Loucy (cell line): Measurements from ENCODE around the gene DHPS.
"Not testable (repeated sequence)": the region's sequence is repeated elsewhere in the genome, so short reads cannot be mapped to it uniquely, and the experiment has no call there.

Source experiments
- H2AFZ ChIP-seq: fragments of 200-600 bp; sonication (generic); 2 replicates; pipeline ENCODE4 v1.6.0; 2016; ENCODE audit warnings: antibody characterized with exemption, mild to moderate bottlenecking, low read length, moderate library complexity
- H3F3A ChIP-seq: fragments of 200-600 bp; 2 replicates; pipeline ENCODE4 v1.6.0; 2016; ENCODE audit warnings: antibody characterized with exemption, low read depth, mild to moderate bottlenecking
- H3K27me3 ChIP-seq: fragments of 200-600 bp; sonication (generic); 2 replicates; pipeline ENCODE4 v1.6.1; 2014; ENCODE audit warnings: low read length, mild to moderate bottlenecking; ENCODE audit not compliant: insufficient read depth, poor library complexity, severe bottlenecking
- H3K36me3 ChIP-seq: fragments of 200-600 bp; sonication (generic); 2 replicates; pipeline ENCODE4 v1.6.1; 2016; ENCODE audit warnings: low read length; ENCODE audit not compliant: insufficient read depth
- H3K4me1 ChIP-seq: fragments of 200-600 bp; sonication (generic); 2 replicates; pipeline ENCODE4 v1.5.1; 2014; ENCODE audit warnings: low read length, mild to moderate bottlenecking; ENCODE audit not compliant: insufficient read depth, poor library complexity, severe bottlenecking
- H3K4me2 ChIP-seq: fragments of 200-600 bp; sonication (generic); 2 replicates; pipeline ENCODE4 v1.6.0; 2014; ENCODE audit warnings: antibody characterized with exemption, low read length, low read depth, mild to moderate bottlenecking; ENCODE audit not compliant: poor library complexity, severe bottlenecking
- H3K4me3 ChIP-seq: fragments of 200-600 bp; sonication (generic); 2 replicates; pipeline ENCODE4 v1.5.1; 2014; ENCODE audit warnings: low read length, mild to moderate bottlenecking, mixed read lengths; ENCODE audit not compliant: poor library complexity, severe bottlenecking
- H3K79me2 ChIP-seq: fragments of 200-600 bp; sonication (generic); 2 replicates; pipeline ENCODE4 v1.6.1; 2014; ENCODE audit warnings: low read length; ENCODE audit not compliant: insufficient read depth
- H3K9ac ChIP-seq: fragments of 200-600 bp; sonication (generic); 2 replicates; pipeline ENCODE4 v1.6.0; 2014; ENCODE audit warnings: mild to moderate bottlenecking, low read depth, low read length, moderate library complexity; ENCODE audit not compliant: poor library complexity, severe bottlenecking
- H3K9me2 ChIP-seq: fragments of 200-600 bp; sonication (generic); replicated peaks from 2 replicates; pipeline ENCODE4 v1.6.1; 2016; ENCODE audit warnings: low read depth, low read length, mixed read lengths
- H3K9me3 ChIP-seq: fragments of 200-600 bp; sonication (generic); 2 replicates; pipeline ENCODE4 v1.6.1; 2014; ENCODE audit warnings: mild to moderate bottlenecking, antibody characterized with exemption, low read length, low read depth; ENCODE audit not compliant: insufficient read depth
- H4K20me1 ChIP-seq: fragments of 200-600 bp; sonication (generic); 2 replicates; pipeline ENCODE4 v1.6.0; 2014; ENCODE audit warnings: antibody characterized with exemption, low read length, mild to moderate bottlenecking; ENCODE audit not compliant: insufficient read depth, poor library complexity, severe bottlenecking
- CTCF ChIP-seq: fragments of 200-600 bp; sonication (generic); conservative IDR thresholded peaks from 2 replicates; pipeline ENCODE4 v1.5.1; 2014; ENCODE audit warnings: mild to moderate bottlenecking, antibody characterized with exemption, low read length
- EZH2phosphoT487 ChIP-seq: fragments of 200-600 bp; IDR thresholded peaks from 2 replicates; pipeline ENCODE4 v1.6.1; 2018; ENCODE audit warnings: antibody characterized with exemption, mild to moderate bottlenecking, moderate library complexity, borderline replicate concordance

The DHPS gene

GRCh38 chr19:12715929-12716328, 34.2 kb upstream of the DHPS start:
- no peak overlapping the region for H3K9ac ChIP-seq
- H2AFZ ChIP-seq, result no peak overlapping the region
- H3K4me1 ChIP-seq, result peaks cover 6% of the 10 kb centered on the region
- TF ChIP-seq CTCF (no peak), EZH2phosphoT487 (no peak)
- H3K27me3 ChIP-seq, result no peaks in the 10 kb centered on the region
- peaks cover 48% of the 10 kb centered on the region; the same call in 1 of the 2 replicates for H3K36me3 ChIP-seq
- H3K4me3 ChIP-seq, result no peak overlapping the region
- H4K20me1 ChIP-seq, result peaks cover 31% of the 10 kb centered on the region
- no peaks in the 10 kb centered on the region for H3F3A ChIP-seq
- no peak overlapping the region for H3K4me2 ChIP-seq
- peaks cover 44% of the 10 kb centered on the region for H3K79me2 ChIP-seq
- H3K9me2 ChIP-seq, result no peaks in the 10 kb centered on the region
- H3K9me3 ChIP-seq, result no peaks in the 10 kb centered on the region

GRCh38 chr19:12715102-12715501, 33.4 kb upstream of the DHPS start:
- H3K36me3 ChIP-seq, result peaks cover 54% of the 10 kb centered on the region; the same call in 1 of the 2 replicates
- H3K27me3 ChIP-seq, result no peaks in the 10 kb centered on the region
- H3K4me1 ChIP-seq, result no peaks in the 10 kb centered on the region
- no peak overlapping the region for H3K4me2 ChIP-seq
- no peaks in the 10 kb centered on the region for H3K9me2 ChIP-seq
- no peak overlapping the region for H2AFZ ChIP-seq
- no peaks in the 10 kb centered on the region for H3F3A ChIP-seq
- no peak for TF ChIP-seq EZH2phosphoT487
- TF ChIP-seq CTCF, result no peak
- H3K79me2 ChIP-seq, result peaks cover 36% of the 10 kb centered on the region
- no peak overlapping the region for H3K4me3 ChIP-seq
- H3K9me3 ChIP-seq, result no peaks in the 10 kb centered on the region
- no peak overlapping the region for H3K9ac ChIP-seq
- peaks cover 22% of the 10 kb centered on the region for H4K20me1 ChIP-seq

- not testable (repeated sequence) for H2AFZ ChIP-seq, H4K20me1 ChIP-seq, H3F3A ChIP-seq, H3K9me3 ChIP-seq, H3K4me2 ChIP-seq, H3K4me1 ChIP-seq, H3K4me3 ChIP-seq, H3K27me3 ChIP-seq, H3K9me2 ChIP-seq, H3K9ac ChIP-seq
- peaks cover 18% of the 10 kb centered on the region; the same call in 1 of the 2 replicates for H3K79me2 ChIP-seq
- peaks cover 54% of the 10 kb centered on the region; the same call in 1 of the 2 replicates for H3K36me3 ChIP-seq
Observed at GRCh38 chr19:12713304-12713703, 31.6 kb upstream of the DHPS start.

- not testable (repeated sequence) for H3K9me2 ChIP-seq, H4K20me1 ChIP-seq, H3K27me3 ChIP-seq, H3K4me2 ChIP-seq, H3F3A ChIP-seq, H3K9me3 ChIP-seq, H3K9ac ChIP-seq, H3K4me1 ChIP-seq, H2AFZ ChIP-seq, H3K4me3 ChIP-seq
- Histone ChIP-seq H3K79me2 (peaks cover 12% of the 10 kb centered on the region; the same call in 1 of the 2 replicates), H3K36me3 (peaks cover 57% of the 10 kb centered on the region; the same call in 1 of the 2 replicates)
Observed at GRCh38 chr19:12712077-12712476, 30.4 kb upstream of the DHPS start.
